HCT116 (cell line): Measurements from ENCODE around the gene ACBD5. TPM values are rescaled to one million over a fixed set of nuclear protein-coding genes. Genes with fewer than 3 reads are reported as not detected.

ENCODE experiments used
- ATAC-seq: fragments of 200-7000 bp; cut with Tn5 transposase; 2 replicates; pipeline ENCODE4 v1.9.1; 2020; ENCODE audit warnings: mild to moderate bottlenecking, moderate library complexity
- BruUV-seq: library from RNA; stranded (reverse); fragments of 400-500 nt; replicated peaks from 2 replicates; lab custom pipeline; 2021; lab: Mats Ljungman, UMichigan
- CTCF ChIA-PET: fragments of 300-600 bp; sonication (Branson Sonifier 250); formaldehyde crosslinking; loops from one replicate; lab custom pipeline; 2021; ENCODE audit warnings: antibody characterized with exemption; lab: Charles Lee
- POLR2A ChIA-PET: fragments of 300-600, 350-600 bp; sonication (Branson Sonifier 250); formaldehyde crosslinking; loops from one replicate; lab custom pipeline; 2021; ENCODE audit warnings: antibody characterized with exemption; lab: Charles Lee
- RAD21 ChIA-PET, 2 experiments: fragments of 300-600 bp; sonication (Branson Sonifier 250); formaldehyde crosslinking; loops; one replicate each; lab custom pipeline; 2023; ENCODE audit warnings: low total read pairs in 2 of 2; ENCODE audit not compliant: uncharacterized antibody in 2 of 2, unreplicated experiment in 2 of 2, low non-redundant PET in 1 of 2; lab: Charles Lee
- DNase-seq: peaks from one replicate; pipeline ENCODE4 v3.0.0-alpha.2; 2010; ENCODE audit warnings: low read depth, low spot score
- H2AFZ ChIP-seq: fragments of 200-600 bp; shearing (Covaris generic), sonication (generic); 2 replicates; pipeline ENCODE4 v1.6.1; 2017; ENCODE audit warnings: low read depth, mixed run types, mixed read lengths, antibody characterized with exemption, low read length; ENCODE audit not compliant: poor library complexity, severe bottlenecking
- H3K27ac ChIP-seq: 2 replicates; pipeline ENCODE4 v1.5.1; 2012; ENCODE audit warnings: low read depth, low read length
- H3K27me3 ChIP-seq: fragments of 200-600 bp; sonication (generic); 2 replicates; pipeline ENCODE4 v1.6.1; 2016; ENCODE audit warnings: mixed run types, low read length, mixed read lengths; ENCODE audit not compliant: insufficient read depth
- H3K36me3 ChIP-seq, 2 experiments: fragments of 200-500 bp in 1 of 2; fragments of 200-600 bp in 1 of 2; sonication (Bioruptor generic) in 1 of 2; sonication (generic) in 1 of 2; 2 replicates each; pipeline versions ENCODE4 v1.5.1 to v1.6.1; 2014 to 2016; ENCODE audit warnings: low read length in 2 of 2, inconsistent platforms in 1 of 2, mixed read lengths in 1 of 2, mixed run types in 1 of 2; ENCODE audit not compliant: insufficient read depth in 2 of 2, control insufficient read depth in 1 of 2
- H3K4me1 ChIP-seq, 2 experiments: fragments of 200-600 bp in 1 of 2; sonication (generic) in 1 of 2; 2 replicates each; pipeline versions ENCODE4 v1.5.1 to v1.6.1; 2012 to 2017; ENCODE audit warnings: low read length in 2 of 2, inconsistent platforms in 1 of 2, mild to moderate bottlenecking in 1 of 2, mixed read lengths in 1 of 2, mixed run types in 1 of 2, moderate library complexity in 1 of 2; ENCODE audit not compliant: insufficient read depth in 2 of 2, control insufficient read depth in 1 of 2
- H3K4me2 ChIP-seq: fragments of 200-600 bp; sonication (generic); 2 replicates; pipeline ENCODE4 v1.6.1; 2017; ENCODE audit warnings: mixed run types, low read length, mixed read lengths
- H3K4me3 ChIP-seq, 2 experiments: fragments of 200-600 bp in 1 of 2; sonication (generic) in 1 of 2; replicated peaks in 1 of 2; 2 replicates each; pipeline ENCODE4 v1.5.1; 2011 to 2016; ENCODE audit warnings: low read length in 2 of 2, control low read depth in 1 of 2, low read depth in 1 of 2, mild to moderate bottlenecking in 1 of 2, mixed read lengths in 1 of 2, mixed run types in 1 of 2
- H3K79me2 ChIP-seq: fragments of 200-600 bp; sonication (generic); 2 replicates; pipeline ENCODE4 v1.6.1; 2017; ENCODE audit warnings: mild to moderate bottlenecking, mixed run types, low read length, moderate library complexity, mixed read lengths; ENCODE audit not compliant: insufficient read depth
- H3K9ac ChIP-seq: fragments of 200-600 bp; sonication (generic); 2 replicates; pipeline ENCODE4 v1.6.1; 2016; ENCODE audit warnings: low read length, mixed read lengths
- H3K9me2 ChIP-seq: fragments of 200-600 bp; sonication (generic), shearing (Covaris generic); 2 replicates; pipeline ENCODE4 v1.6.1; 2017; ENCODE audit warnings: mixed run types, mild to moderate bottlenecking, moderate library complexity; ENCODE audit not compliant: insufficient read depth
- H3K9me3 ChIP-seq, 2 experiments: fragments of 200-500 bp in 1 of 2; fragments of 200-600 bp in 1 of 2; sonication (Bioruptor generic) in 1 of 2; sonication (generic) in 1 of 2; 2 replicates each; pipeline ENCODE4 v1.6.1; 2014 to 2017; ENCODE audit warnings: low read length in 2 of 2, mixed read lengths in 2 of 2, inconsistent platforms in 1 of 2, low read depth in 1 of 2, mild to moderate bottlenecking in 1 of 2, mixed run types in 1 of 2, moderate library complexity in 1 of 2; ENCODE audit not compliant: control insufficient read depth in 1 of 2, insufficient read depth in 1 of 2
- H4K20me1 ChIP-seq: fragments of 200-600 bp; sonication (generic), shearing (Covaris generic); 2 replicates; pipeline ENCODE4 v1.6.1; 2017; ENCODE audit warnings: mixed run types, mild to moderate bottlenecking, moderate library complexity; ENCODE audit not compliant: insufficient read depth
- CEBPB ChIP-seq: IDR thresholded peaks from 2 replicates; pipeline ENCODE4 v1.6.1; 2012; ENCODE audit warnings: low read depth
- ELF1 ChIP-seq: IDR thresholded peaks from 2 replicates; pipeline ENCODE4 v1.6.1; 2012; ENCODE audit warnings: low read depth, borderline replicate concordance
- EZH2phosphoT487 ChIP-seq: fragments of 200-600 bp; IDR thresholded peaks from 2 replicates; pipeline ENCODE4 v1.6.1; 2018; ENCODE audit warnings: antibody characterized with exemption, borderline replicate concordance
- FOSL1 ChIP-seq: IDR thresholded peaks from 2 replicates; pipeline ENCODE4 v1.6.1; 2012; ENCODE audit warnings: low read depth
- POLR2A ChIP-seq: IDR thresholded peaks from 2 replicates; pipeline ENCODE4 v1.7.0; 2011; ENCODE audit warnings: borderline replicate concordance; ENCODE audit not compliant: insufficient read depth, insufficient read length; ENCODE audit errors: extremely low read depth
- TCF7L2 ChIP-seq: IDR thresholded peaks from 2 replicates; pipeline ENCODE4 v1.7.0; 2011; ENCODE audit warnings: borderline replicate concordance, inconsistent platforms; ENCODE audit not compliant: insufficient read depth, insufficient read length; ENCODE audit errors: extremely low read depth
- ZFX ChIP-seq: fragments of 450-650 bp; IDR thresholded peaks from 2 replicates; pipeline ENCODE4 v1.6.1; 2017
- ZNF274 ChIP-seq: fragments of 200-500 bp; sonication (Bioruptor generic); IDR thresholded peaks from 2 replicates; pipeline ENCODE4 v1.6.1; 2014; ENCODE audit warnings: mild to moderate bottlenecking, low read depth, low read length, inconsistent platforms
- intact Hi-C: fragments of 100-400 bp; cut with micrococcal nuclease; formaldehyde crosslinking; loops from 2 replicates; pipeline ENCODE4 v1.10.0; 2022
- total RNA-seq: library from RNA; stranded (reverse); gene quantifications from one replicate; pipeline ENCODE4 v1.2.1, GENCODE V29; 2021; ENCODE audit not compliant: unreplicated experiment
- TF ChIP-seq, protein P1 (sequence below): IDR thresholded peaks from 2 replicates; pipeline ENCODE4 v1.6.1; 2011; ENCODE audit warnings: mild to moderate bottlenecking, low read length, moderate library complexity; ENCODE audit not compliant: insufficient replicate concordance; ENCODE audit errors: extremely low read depth

ACBD5 gene
- total RNA-seq, 1 experiment from 2014 or later, result 19.5 TPM

DNA sequence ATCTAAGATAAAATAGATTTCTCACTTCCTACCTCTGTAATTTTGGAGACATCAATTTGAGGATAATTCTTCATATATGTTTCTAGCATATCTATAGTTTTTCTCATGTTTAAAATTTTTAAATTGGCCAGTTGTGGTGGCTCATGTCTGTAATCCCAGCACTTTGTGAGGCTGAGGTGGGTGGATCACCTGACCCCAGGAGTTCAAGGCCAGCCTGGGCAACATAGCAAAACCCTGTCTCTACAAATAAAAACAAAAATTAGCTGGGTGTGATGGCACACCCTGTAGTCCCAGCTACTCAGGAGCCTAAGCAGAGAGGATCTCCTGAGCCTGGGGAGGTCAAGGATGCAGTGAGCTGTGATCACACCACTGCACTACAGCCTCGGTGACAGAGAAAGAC, 4.9 kb downstream of the ACBD5 start:
- no peak overlapping the region for H3K4me3 ChIP-seq
- BruUV-seq, result no TSS peak
- intact Hi-C loops, result no loop called here
- POLR2A ChIA-PET, result no interaction called here
- no peaks in the 10 kb centered on the region for H3K27me3 ChIP-seq
- DNase-seq, result no peak
- RAD21 ChIA-PET, result no interaction called here
- peaks cover 27% of the 10 kb centered on the region for H3K79me2 ChIP-seq
- no peak for ATAC-seq
- 0 out of 4 replicates have a peak, but pooled peaks cover 0 to 3% of the 10 kb centered on the region in 2 experiments for H3K4me1 ChIP-seq
- no peak for TF ChIP-seq TCF7L2
- TF ChIP-seq, all 23 proteins: peak for 0
- Histone ChIP-seq H2AFZ (no peak overlapping the region), H4K20me1 (no peaks in the 10 kb centered on the region), H3K9me3 (no peaks in the 10 kb centered on the region), H3K27ac (no peak overlapping the region), H3K9me2 (no peaks in the 10 kb centered on the region), H3K4me2 (no peak overlapping the region), H3K36me3 (peaks cover 2 to 4% of the 10 kb centered on the region in 2 experiments; a peak in 1 of 4 replicates), H3K9ac (no peak overlapping the region)
- CTCF ChIA-PET, result interaction anchor here (3.1 kb wide), 1 partner anchor 12 kb away, joined by 21 read pairs; no protein-coding TSS in a partner anchor

DNA sequence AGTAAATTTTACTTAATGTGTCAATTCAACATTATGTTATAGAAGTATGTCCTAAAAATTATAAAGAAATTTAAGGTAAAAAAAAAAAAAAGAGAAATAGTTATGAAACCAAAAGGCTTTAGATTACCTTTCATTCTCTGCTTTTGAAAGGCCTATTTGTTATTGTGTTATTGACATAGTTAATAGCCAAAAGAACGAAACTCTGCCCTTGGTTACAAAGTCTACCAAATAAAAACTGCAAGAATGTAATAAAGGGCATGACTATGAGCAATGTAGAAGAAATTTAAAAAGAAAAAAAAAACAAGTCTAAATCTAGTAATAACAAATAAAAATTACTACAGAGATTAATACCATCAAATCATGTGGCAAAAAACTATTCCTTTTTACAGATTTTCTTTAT, 10.6 kb downstream of the ACBD5 start:
- no TSS peak for BruUV-seq
- no peak for DNase-seq
- Histone ChIP-seq H3K9ac (no peak overlapping the region), H3K4me2 (no peak overlapping the region), H3K4me3 (no peak overlapping the region), H4K20me1 (no peaks in the 10 kb centered on the region), H3K27ac (no peak overlapping the region), H3K9me3 (no peaks in the 10 kb centered on the region), H3K79me2 (no peaks in the 10 kb centered on the region), H3K4me1 (no peaks in the 10 kb centered on the region), H2AFZ (no peak overlapping the region), H3K36me3 (peaks cover 8 to 10% of the 10 kb centered on the region in 2 experiments; a peak in 3 of 4 replicates), H3K9me2 (no peaks in the 10 kb centered on the region), H3K27me3 (no peaks in the 10 kb centered on the region)
- ChIA-PET RAD21 (no interaction called here), CTCF (no interaction called here), POLR2A (no interaction called here)
- TF ChIP-seq EZH2phosphoT487, result no peak
- no peak for TF ChIP-seq ELF1
- TF ChIP-seq FOSL1, result no peak
- no peak for TF ChIP-seq ZNF274
- TF ChIP-seq CEBPB, result no peak
- no peak for TF ChIP-seq ZFX
- TF ChIP-seq, protein P1, sequence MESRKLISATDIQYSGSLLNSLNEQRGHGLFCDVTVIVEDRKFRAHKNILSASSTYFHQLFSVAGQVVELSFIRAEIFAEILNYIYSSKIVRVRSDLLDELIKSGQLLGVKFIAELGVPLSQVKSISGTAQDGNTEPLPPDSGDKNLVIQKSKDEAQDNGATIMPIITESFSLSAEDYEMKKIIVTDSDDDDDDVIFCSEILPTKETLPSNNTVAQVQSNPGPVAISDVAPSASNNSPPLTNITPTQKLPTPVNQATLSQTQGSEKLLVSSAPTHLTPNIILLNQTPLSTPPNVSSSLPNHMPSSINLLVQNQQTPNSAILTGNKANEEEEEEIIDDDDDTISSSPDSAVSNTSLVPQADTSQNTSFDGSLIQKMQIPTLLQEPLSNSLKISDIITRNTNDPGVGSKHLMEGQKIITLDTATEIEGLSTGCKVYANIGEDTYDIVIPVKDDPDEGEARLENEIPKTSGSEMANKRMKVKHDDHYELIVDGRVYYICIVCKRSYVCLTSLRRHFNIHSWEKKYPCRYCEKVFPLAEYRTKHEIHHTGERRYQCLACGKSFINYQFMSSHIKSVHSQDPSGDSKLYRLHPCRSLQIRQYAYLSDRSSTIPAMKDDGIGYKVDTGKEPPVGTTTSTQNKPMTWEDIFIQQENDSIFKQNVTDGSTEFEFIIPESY, result no peak
- TF ChIP-seq POLR2A, result no peak
- ATAC-seq, result no peak
- intact Hi-C loops, result no loop called here
